Measurements from ENCODE around the gene CITED4.

DNA sequence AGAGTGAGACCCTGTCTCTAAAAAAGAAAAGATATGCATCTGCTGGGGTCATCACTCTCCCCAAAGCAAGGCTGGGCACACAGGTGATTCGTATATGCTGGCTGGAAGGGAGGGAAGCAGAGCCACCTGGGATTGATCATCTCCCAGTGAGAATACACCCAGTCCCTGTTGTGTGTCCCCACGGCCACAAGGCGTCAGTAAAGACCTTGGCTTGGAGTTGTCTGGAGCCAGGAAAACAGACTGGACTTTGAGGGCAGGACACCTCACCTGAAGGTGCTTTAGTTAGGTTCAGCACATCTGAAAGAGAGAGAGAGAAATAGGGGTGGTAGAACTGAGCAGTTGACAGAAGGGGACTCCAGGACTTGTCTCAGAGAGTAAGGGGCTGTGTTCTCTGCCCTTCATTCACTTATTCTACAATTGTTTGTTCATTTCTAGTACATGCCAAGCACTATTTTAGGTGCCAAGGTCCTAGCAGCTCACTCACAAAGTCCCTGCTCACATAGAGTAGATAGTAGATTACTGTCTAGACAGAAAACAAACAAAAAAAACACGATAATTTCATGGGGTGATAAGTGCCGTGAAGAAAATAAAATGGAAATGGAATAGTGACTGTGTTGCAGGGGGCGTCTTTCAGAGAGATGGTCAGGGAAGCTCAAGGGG, 13.5 kb downstream of the CITED4 start:
- TF ChIP-seq, protein P1, sequence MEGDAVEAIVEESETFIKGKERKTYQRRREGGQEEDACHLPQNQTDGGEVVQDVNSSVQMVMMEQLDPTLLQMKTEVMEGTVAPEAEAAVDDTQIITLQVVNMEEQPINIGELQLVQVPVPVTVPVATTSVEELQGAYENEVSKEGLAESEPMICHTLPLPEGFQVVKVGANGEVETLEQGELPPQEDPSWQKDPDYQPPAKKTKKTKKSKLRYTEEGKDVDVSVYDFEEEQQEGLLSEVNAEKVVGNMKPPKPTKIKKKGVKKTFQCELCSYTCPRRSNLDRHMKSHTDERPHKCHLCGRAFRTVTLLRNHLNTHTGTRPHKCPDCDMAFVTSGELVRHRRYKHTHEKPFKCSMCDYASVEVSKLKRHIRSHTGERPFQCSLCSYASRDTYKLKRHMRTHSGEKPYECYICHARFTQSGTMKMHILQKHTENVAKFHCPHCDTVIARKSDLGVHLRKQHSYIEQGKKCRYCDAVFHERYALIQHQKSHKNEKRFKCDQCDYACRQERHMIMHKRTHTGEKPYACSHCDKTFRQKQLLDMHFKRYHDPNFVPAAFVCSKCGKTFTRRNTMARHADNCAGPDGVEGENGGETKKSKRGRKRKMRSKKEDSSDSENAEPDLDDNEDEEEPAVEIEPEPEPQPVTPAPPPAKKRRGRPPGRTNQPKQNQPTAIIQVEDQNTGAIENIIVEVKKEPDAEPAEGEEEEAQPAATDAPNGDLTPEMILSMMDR (IDR thresholded peaks at IDR 0.05; ENCODE audit: insufficient read depth, low read depth, low read length), result peak; percentile 91
- no peak for TF ChIP-seq EZH2 (IDR thresholded peaks at IDR 0.05; ENCODE audit: insufficient read depth, low read length)
